ENCODE results near the gene ACAT2.

DNA sequence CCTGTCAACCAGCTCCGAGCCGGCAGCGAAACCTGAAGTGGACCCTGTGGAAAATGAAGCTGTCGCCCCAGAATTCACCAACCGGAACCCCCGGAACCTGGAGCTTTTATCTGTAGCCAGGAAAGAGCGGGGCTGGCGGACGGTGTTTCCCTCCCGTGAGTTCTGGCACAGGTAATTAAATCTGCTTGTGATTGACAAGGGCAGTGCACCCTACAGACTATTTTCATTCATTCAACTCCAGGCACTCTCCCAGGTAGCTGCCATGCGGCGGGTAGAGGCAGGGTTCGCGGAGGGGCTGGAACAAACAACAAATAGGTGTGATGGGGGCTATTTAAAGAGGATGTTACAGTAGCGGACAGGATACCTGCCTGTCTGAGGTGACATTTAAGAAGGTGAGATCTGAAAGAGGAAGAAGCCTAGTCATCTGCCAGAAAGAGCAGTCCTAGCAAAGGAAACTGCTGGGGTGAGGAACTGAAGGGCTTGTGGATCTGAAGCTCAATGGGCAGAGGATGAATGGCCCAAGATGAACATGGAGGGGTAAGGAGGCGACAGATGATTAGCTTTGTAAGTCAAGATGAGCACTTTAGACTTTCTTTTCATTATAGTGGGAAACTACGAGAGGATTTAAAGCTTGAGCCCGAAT is 29.2 kb downstream of the ACAT2 start:
- TF ChIP-seq, protein P1, sequence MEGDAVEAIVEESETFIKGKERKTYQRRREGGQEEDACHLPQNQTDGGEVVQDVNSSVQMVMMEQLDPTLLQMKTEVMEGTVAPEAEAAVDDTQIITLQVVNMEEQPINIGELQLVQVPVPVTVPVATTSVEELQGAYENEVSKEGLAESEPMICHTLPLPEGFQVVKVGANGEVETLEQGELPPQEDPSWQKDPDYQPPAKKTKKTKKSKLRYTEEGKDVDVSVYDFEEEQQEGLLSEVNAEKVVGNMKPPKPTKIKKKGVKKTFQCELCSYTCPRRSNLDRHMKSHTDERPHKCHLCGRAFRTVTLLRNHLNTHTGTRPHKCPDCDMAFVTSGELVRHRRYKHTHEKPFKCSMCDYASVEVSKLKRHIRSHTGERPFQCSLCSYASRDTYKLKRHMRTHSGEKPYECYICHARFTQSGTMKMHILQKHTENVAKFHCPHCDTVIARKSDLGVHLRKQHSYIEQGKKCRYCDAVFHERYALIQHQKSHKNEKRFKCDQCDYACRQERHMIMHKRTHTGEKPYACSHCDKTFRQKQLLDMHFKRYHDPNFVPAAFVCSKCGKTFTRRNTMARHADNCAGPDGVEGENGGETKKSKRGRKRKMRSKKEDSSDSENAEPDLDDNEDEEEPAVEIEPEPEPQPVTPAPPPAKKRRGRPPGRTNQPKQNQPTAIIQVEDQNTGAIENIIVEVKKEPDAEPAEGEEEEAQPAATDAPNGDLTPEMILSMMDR (IDR thresholded peaks at IDR 0.05) = no peak
- TF ChIP-seq EZH2 (IDR thresholded peaks at IDR 0.05; ENCODE audit: borderline replicate concordance, insufficient read depth, low read depth, low read length, poor library complexity, severe bottlenecking) = no peak
